ENCODE data around the gene ACSF3. TPM values are rescaled to one million over a fixed set of nuclear protein-coding genes. Genes with fewer than 3 reads are reported as not detected.

The ACSF3 gene
- total RNA-seq, 1 donor from 2014 or later: 35.7 TPM

DNA sequence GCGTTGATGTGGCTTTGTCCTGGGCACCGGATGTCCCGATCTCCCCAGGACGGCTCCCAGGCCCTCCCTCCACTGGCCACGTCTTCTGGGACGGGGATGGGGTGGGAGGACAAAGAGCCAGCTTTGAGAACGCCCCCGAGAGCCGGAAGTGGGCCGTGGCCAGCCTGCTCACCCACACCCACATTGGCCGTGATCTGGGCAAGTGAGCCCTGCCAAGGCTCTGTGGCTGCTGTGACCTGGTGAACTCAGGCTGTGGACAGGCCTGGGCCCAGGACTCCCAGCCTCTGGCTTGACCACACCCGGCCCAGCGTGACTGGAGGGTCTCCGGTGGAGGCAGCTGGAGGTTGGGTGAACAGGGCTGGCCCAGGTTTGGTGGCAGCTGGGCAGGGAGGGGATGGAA lies 81.2 kb downstream of the ACSF3 start:
- H3K36me3 Mint-ChIP-seq: no peaks in the 10 kb centered on the region
- H3K4me1 Mint-ChIP-seq: peaks cover 14% of the 10 kb centered on the region
- no peaks in the 10 kb centered on the region for H3K9me3 Mint-ChIP-seq
- no peak overlapping the region for H3K4me3 Mint-ChIP-seq
- no peak overlapping the region for H3K27ac Mint-ChIP-seq
- TF ChIP-seq, protein P1, sequence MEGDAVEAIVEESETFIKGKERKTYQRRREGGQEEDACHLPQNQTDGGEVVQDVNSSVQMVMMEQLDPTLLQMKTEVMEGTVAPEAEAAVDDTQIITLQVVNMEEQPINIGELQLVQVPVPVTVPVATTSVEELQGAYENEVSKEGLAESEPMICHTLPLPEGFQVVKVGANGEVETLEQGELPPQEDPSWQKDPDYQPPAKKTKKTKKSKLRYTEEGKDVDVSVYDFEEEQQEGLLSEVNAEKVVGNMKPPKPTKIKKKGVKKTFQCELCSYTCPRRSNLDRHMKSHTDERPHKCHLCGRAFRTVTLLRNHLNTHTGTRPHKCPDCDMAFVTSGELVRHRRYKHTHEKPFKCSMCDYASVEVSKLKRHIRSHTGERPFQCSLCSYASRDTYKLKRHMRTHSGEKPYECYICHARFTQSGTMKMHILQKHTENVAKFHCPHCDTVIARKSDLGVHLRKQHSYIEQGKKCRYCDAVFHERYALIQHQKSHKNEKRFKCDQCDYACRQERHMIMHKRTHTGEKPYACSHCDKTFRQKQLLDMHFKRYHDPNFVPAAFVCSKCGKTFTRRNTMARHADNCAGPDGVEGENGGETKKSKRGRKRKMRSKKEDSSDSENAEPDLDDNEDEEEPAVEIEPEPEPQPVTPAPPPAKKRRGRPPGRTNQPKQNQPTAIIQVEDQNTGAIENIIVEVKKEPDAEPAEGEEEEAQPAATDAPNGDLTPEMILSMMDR (IDR thresholded peaks at IDR 0.05; ENCODE audit: unreplicated experiment): no peak
- DNase-seq (ENCODE audit: low spot score in 2 of 2, unreplicated experiment in 2 of 2): no peak
- peaks cover 19% of the 10 kb centered on the region for H3K27me3 Mint-ChIP-seq (ENCODE audit: low read depth)

DNA sequence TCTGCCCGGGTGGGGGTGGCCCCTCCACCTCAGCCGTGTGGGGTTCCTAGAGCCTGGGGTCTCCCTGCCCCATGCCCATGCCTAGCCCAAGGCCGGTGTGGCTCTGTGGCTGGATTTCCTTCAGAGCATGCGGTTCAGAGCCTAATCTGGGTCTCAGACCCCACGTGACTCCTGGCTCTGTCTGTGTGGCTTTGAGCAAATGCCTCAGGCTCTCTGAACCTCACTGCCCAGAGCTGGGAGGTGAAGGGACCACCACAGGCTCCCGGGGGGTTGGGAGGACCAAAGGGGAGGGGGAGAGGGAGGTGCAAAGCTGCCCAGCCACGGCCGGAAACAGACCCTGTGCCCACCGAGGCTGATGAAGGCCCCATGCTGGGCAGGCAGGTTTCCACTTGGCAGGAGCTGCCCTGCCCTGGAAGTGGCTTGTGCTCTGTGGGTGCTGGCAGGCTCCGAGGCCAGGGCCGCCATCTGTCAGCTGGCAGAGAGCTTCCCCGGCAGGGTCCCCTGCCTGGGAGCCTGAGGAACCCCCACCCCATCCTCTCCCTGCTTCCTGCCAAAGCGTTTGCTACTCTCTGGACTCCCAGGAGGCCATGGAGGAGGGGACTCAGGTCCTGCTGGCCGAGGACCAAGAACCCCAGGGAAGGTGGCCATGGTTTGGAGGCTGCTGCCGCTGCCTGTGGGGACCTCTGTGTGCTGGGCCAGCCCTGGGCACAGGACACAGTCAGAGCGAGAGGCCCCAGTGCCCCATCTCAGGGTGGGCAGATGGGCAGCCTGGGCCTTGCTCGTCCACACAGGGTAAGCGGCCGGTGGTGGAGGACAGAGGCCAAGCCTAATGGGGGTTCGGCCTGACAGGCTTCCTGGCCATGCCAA lies 81.9 kb downstream of the ACSF3 start:
- H3K27ac Mint-ChIP-seq: no peak overlapping the region
- peaks cover 13% of the 10 kb centered on the region for H3K4me1 Mint-ChIP-seq
- H3K9me3 Mint-ChIP-seq: no peaks in the 10 kb centered on the region
- TF ChIP-seq, protein P1 (IDR thresholded peaks at IDR 0.05; ENCODE audit: unreplicated experiment): no peak
- no peak for DNase-seq (ENCODE audit: low spot score in 2 of 2, unreplicated experiment in 2 of 2)
- no peak overlapping the region for H3K4me3 Mint-ChIP-seq
- no peaks in the 10 kb centered on the region for H3K36me3 Mint-ChIP-seq
- peaks cover 13% of the 10 kb centered on the region for H3K27me3 Mint-ChIP-seq (ENCODE audit: low read depth)

DNA sequence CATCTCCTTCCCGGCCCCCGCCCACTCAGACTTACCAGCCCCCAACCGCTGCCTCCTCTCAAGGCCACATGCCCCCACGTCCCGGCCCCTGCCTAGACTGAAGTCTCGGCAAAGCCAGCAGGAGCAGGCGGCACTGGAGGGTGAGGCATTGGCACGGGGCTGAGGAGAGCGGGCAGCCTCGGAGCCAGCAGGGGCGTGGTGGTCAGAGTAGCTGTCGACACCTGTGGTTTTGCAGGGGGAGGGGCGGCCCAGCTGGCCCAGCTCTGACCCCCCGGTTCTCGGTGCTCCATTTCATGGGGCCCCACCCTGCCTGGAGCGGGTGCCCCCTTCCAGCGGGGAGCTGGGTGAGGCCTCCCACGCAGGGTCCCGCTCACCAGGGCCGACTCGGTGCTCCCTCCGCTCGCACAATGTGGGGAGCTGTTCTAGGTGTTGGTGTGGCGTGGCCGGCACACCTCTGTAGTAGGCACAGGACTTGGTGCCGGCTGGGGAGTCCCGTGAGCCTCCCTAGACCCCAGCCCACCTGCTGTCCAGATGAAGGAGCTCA lies 82.6 kb downstream of the ACSF3 start:
- Mint-ChIP-seq H3K9me3 (no peaks in the 10 kb centered on the region), H3K27ac (no peak overlapping the region), H3K36me3 (no peaks in the 10 kb centered on the region), H3K27me3 (ENCODE audit: low read depth) (peaks cover 7% of the 10 kb centered on the region), H3K4me1 (peaks cover 9% of the 10 kb centered on the region), H3K4me3 (no peak overlapping the region)
- TF ChIP-seq, protein P1 (IDR thresholded peaks at IDR 0.05; ENCODE audit: unreplicated experiment): no peak
- no peak for DNase-seq (ENCODE audit: low spot score in 2 of 2, unreplicated experiment in 2 of 2)

DNA sequence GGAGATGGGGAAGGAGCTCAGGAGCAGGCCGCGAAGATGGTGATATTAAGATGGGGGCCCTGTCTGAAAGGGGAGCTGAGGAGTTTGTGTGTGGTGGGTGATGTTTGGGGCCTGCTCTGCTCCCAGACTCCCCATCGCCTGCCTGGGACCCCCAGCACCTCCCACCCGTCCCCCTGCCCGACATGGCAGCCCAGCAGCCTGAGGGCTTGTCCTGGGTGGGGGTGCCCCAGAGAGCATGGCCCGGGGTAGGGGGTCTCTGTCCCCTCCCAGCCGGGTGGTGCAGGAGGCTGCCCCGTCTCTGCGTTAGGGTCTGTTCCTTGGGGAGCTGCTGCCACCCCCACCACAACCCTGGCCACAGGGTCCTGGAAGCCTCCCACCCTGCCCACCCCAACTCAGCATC lies 83.1 kb downstream of the ACSF3 start:
- H3K27ac Mint-ChIP-seq: no peak overlapping the region
- H3K9me3 Mint-ChIP-seq: no peaks in the 10 kb centered on the region
- no peak for DNase-seq (ENCODE audit: low spot score in 2 of 2, unreplicated experiment in 2 of 2)
- H3K36me3 Mint-ChIP-seq: no peaks in the 10 kb centered on the region
- peaks cover 9% of the 10 kb centered on the region for H3K4me1 Mint-ChIP-seq
- H3K27me3 Mint-ChIP-seq (ENCODE audit: low read depth): peaks cover 7% of the 10 kb centered on the region
- TF ChIP-seq, protein P1 (IDR thresholded peaks at IDR 0.05; ENCODE audit: unreplicated experiment): no peak
- H3K4me3 Mint-ChIP-seq: no peak overlapping the region

DNA sequence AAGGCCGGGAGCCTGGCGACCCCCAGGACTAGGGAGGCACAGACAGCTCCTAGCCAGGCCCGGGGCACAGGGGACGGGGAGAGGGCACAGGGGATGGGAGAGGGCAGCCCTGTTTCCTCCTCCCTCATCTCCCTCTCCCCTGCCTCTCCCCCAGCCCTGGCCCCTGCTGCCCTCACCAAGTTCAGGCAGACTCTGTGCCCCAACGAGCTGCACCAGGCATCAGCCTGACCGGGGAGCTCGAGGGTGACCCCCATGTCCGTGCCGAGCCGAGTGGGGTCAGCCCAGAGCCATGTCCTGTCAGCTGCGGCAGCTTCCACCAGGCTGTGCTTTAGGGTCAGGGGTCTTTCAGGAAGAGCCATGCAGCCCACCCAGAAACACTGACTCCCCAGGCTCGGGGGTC lies 83.8 kb downstream of the ACSF3 start:
- DNase-seq (ENCODE audit: low spot score in 2 of 2, unreplicated experiment in 2 of 2): no peak
- no peaks in the 10 kb centered on the region for H3K9me3 Mint-ChIP-seq
- H3K36me3 Mint-ChIP-seq: no peaks in the 10 kb centered on the region
- H3K4me3 Mint-ChIP-seq: no peak overlapping the region
- H3K27me3 Mint-ChIP-seq (ENCODE audit: low read depth): peaks cover 6% of the 10 kb centered on the region
- TF ChIP-seq, protein P1 (IDR thresholded peaks at IDR 0.05; ENCODE audit: unreplicated experiment): no peak
- no peak overlapping the region for H3K27ac Mint-ChIP-seq
- H3K4me1 Mint-ChIP-seq: peaks cover 7% of the 10 kb centered on the region
